C4-2B (cell line): ENCODE data around the gene ARSK.

Source experiments
- ZFX ChIP-seq: fragments of 450-650 bp; IDR thresholded peaks from 2 replicates; pipeline ENCODE4 v1.6.1; 2017
- TF ChIP-seq, protein P1 (sequence below): fragments of 450-650 bp; conservative IDR thresholded peaks from 2 replicates; pipeline ENCODE4 v1.5.1; 2017; ENCODE audit warnings: mild to moderate bottlenecking

DNA sequence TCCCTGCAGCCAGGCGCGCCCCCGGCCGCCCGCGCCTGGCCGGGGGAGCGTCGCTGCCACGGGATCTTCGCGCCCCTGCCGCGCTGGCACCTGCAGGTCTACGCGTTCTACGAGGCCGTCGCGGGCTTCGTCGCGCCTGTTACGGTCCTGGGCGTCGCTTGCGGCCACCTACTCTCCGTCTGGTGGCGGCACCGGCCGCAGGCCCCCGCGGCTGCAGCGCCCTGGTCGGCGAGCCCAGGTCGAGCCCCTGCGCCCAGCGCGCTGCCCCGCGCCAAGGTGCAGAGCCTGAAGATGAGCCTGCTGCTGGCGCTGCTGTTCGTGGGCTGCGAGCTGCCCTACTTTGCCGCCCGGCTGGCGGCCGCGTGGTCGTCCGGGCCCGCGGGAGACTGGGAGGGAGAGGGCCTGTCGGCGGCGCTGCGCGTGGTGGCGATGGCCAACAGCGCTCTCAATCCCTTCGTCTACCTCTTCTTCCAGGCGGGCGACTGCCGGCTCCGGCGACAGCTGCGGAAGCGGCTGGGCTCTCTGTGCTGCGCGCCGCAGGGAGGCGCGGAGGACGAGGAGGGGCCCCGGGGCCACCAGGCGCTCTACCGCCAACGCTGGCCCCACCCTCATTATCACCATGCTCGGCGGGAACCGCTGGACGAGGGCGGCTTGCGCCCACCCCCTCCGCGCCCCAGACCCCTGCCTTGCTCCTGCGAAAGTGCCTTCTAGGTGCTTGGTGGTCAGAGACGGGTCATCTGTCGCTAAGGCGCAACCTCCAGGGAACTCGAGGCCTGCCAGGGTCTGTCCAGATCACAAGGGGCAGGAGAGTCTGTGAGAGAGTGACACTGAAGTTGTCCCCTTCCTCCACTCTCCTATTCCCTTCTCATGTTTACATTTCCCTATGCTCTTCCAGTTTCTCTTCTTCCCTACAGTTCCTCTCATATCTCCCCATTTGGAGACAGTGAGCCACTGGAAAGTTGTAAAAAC is 66.3 kb downstream of the ARSK start:
- TF ChIP-seq, protein P1, sequence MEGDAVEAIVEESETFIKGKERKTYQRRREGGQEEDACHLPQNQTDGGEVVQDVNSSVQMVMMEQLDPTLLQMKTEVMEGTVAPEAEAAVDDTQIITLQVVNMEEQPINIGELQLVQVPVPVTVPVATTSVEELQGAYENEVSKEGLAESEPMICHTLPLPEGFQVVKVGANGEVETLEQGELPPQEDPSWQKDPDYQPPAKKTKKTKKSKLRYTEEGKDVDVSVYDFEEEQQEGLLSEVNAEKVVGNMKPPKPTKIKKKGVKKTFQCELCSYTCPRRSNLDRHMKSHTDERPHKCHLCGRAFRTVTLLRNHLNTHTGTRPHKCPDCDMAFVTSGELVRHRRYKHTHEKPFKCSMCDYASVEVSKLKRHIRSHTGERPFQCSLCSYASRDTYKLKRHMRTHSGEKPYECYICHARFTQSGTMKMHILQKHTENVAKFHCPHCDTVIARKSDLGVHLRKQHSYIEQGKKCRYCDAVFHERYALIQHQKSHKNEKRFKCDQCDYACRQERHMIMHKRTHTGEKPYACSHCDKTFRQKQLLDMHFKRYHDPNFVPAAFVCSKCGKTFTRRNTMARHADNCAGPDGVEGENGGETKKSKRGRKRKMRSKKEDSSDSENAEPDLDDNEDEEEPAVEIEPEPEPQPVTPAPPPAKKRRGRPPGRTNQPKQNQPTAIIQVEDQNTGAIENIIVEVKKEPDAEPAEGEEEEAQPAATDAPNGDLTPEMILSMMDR = no peak
- TF ChIP-seq ZFX = no peak
